ENCODE measurements around the gene UROS.

GRCh38 chr10:125843603-125844329, 20.7 kb upstream of the UROS start:
- TF ChIP-seq CTCF (IDR thresholded peaks at IDR 0.05 in 8 of 11, conservative IDR thresholded peaks at IDR 0.05 in 3 of 11) (no peak), POLR2A (IDR thresholded peaks at IDR 0.05) (no peak)

Measured in spleen (tissue), 7 donors.